ENCODE results near the gene RLN3.

Gene RLN3

GRCh38 chr19:14027856-14028450 is at the start of gene RLN3:
Gene RLN3, plus strand, starts transcription at chr19:14028148. Its CDS starts 57 bp downstream, at chr19:14028205.
- no peak for DNase-seq

- DNase-seq = no peak
These were observed 49.4 kb upstream of the RLN3 start for GRCh38 chr19:13978351-13979243.

GRCh38 chr19:13979244-13979615 is 48.7 kb upstream of the RLN3 start:
- DNase-seq = no peak

- DNase-seq = no peak
These were observed 48.3 kb upstream of the RLN3 start for GRCh38 chr19:13979686-13980085.

GRCh38 chr19:13980340-13980739 is 47.6 kb upstream of the RLN3 start:
- DNase-seq = no peak

GRCh38 chr19:13981021-13981420 is 46.9 kb upstream of the RLN3 start:
- DNase-seq = no peak

GRCh38 chr19:13981467-13981866 is 46.5 kb upstream of the RLN3 start:
- DNase-seq = no peak

- DNase-seq = no peak
These were observed 45.9 kb upstream of the RLN3 start for GRCh38 chr19:13981988-13982501.

GRCh38 chr19:13982773-13983172 is 45.2 kb upstream of the RLN3 start:
- DNase-seq = no peak

- DNase-seq = no peak
These were observed 44.6 kb upstream of the RLN3 start for GRCh38 chr19:13983213-13983889.

- no peak for DNase-seq
These were observed 43.8 kb upstream of the RLN3 start for GRCh38 chr19:13984186-13984585.

GRCh38 chr19:13984875-13985741 is 42.8 kb upstream of the RLN3 start:
- DNase-seq = no peak

- no peak for DNase-seq
These were observed 42.1 kb upstream of the RLN3 start for GRCh38 chr19:13985771-13986347.

GRCh38 chr19:13986348-13986904 is 41.5 kb upstream of the RLN3 start:
- peak; percentile 91 for DNase-seq

GRCh38 chr19:13987101-13987890 is 40.7 kb upstream of the RLN3 start:
- DNase-seq = no peak

GRCh38 chr19:13989487-13989886 is 38.5 kb upstream of the RLN3 start:
- no peak for DNase-seq

- no peak for DNase-seq
These were observed 37.9 kb upstream of the RLN3 start for GRCh38 chr19:13990085-13990484.

- no peak for DNase-seq
These were observed 35.9 kb upstream of the RLN3 start for GRCh38 chr19:13992025-13992424.

GRCh38 chr19:13993590-13994300 is 34.2 kb upstream of the RLN3 start:
- DNase-seq = no peak

GRCh38 chr19:13995017-13995728 is 32.8 kb upstream of the RLN3 start:
- DNase-seq = no peak
